Progenitor cell of endocrine pancreas (in vitro differentiated cells): ENCODE measurements around the gene ARHGAP15. TPM values are rescaled to one million over a fixed set of nuclear protein-coding genes. Genes with fewer than 3 reads are reported as not detected.

Source experiments
- DNase-seq: peaks from one replicate; pipeline ENCODE4 v3.0.0; 2021; ENCODE audit warnings: low spot score; ENCODE audit not compliant: unreplicated experiment
- H3K27ac Mint-ChIP-seq: 2 replicates; pipeline ENCODE4 v1.8.0; 2021; ENCODE audit warnings: mild to moderate bottlenecking, moderate library complexity, mixed read lengths
- H3K27me3 Mint-ChIP-seq: 2 replicates; pipeline ENCODE4 v1.8.0; 2021; ENCODE audit warnings: mixed read lengths
- H3K36me3 Mint-ChIP-seq: 2 replicates; pipeline ENCODE4 v1.8.0; 2022; ENCODE audit warnings: mixed read lengths; ENCODE audit not compliant: insufficient read depth
- H3K4me1 Mint-ChIP-seq: 2 replicates; pipeline ENCODE4 v1.8.0; 2021; ENCODE audit warnings: low read depth, mixed read lengths
- H3K4me3 Mint-ChIP-seq: 2 replicates; pipeline ENCODE4 v1.8.0; 2021; ENCODE audit warnings: low read depth, mild to moderate bottlenecking, moderate library complexity, mixed read lengths
- H3K9me3 Mint-ChIP-seq: 2 replicates; pipeline ENCODE4 v1.8.0; 2021; ENCODE audit warnings: low read depth, mixed read lengths
- total RNA-seq: library from RNA; stranded (reverse); gene quantifications from 2 replicates; pipeline ENCODE4 v1.2.1, GENCODE V29; 2021
- TF ChIP-seq, protein P1 (sequence below): fragments of 200-600 bp; sonication (generic); IDR thresholded peaks from one replicate; pipeline ENCODE4 v1.5.0; 2021; ENCODE audit warnings: antibody characterized with exemption, mild to moderate bottlenecking; ENCODE audit not compliant: unreplicated experiment

ARHGAP15 gene
- total RNA-seq, 1 donor from 2014 or later: not detected

DNA sequence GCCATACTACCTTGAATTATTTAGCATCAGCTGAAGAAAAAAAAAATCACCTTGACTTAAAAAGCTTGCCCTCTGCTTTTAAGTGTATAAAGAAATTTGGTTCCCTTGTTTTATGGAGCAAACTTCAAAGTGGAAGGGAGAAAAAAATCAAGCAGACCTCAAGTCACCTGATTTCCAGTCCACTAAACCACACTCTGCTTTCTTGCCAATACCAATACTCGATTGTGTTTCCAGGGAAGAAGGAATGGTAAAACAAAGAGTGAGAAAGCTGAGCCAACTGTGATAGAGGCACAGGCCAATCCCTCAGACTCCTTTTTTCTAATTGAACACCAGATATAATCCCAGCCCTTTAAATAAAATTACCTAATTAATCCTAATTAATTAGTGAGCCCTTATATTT is 587.3 kb downstream of the ARHGAP15 start:
- Mint-ChIP-seq H3K4me1 (peaks cover 3% of the 10 kb centered on the region), H3K27ac (no peak overlapping the region), H3K36me3 (no peaks in the 10 kb centered on the region), H3K4me3 (no peak overlapping the region), H3K27me3 (peaks cover 4% of the 10 kb centered on the region), H3K9me3 (peaks cover 15% of the 10 kb centered on the region)
- DNase-seq: no peak
- TF ChIP-seq, protein P1, sequence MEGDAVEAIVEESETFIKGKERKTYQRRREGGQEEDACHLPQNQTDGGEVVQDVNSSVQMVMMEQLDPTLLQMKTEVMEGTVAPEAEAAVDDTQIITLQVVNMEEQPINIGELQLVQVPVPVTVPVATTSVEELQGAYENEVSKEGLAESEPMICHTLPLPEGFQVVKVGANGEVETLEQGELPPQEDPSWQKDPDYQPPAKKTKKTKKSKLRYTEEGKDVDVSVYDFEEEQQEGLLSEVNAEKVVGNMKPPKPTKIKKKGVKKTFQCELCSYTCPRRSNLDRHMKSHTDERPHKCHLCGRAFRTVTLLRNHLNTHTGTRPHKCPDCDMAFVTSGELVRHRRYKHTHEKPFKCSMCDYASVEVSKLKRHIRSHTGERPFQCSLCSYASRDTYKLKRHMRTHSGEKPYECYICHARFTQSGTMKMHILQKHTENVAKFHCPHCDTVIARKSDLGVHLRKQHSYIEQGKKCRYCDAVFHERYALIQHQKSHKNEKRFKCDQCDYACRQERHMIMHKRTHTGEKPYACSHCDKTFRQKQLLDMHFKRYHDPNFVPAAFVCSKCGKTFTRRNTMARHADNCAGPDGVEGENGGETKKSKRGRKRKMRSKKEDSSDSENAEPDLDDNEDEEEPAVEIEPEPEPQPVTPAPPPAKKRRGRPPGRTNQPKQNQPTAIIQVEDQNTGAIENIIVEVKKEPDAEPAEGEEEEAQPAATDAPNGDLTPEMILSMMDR: no peak

- Mint-ChIP-seq H3K9me3 (peaks cover 10% of the 10 kb centered on the region), H3K4me3 (no peak overlapping the region), H3K36me3 (no peaks in the 10 kb centered on the region), H3K27me3 (peaks cover 4% of the 10 kb centered on the region), H3K4me1 (peaks cover 3% of the 10 kb centered on the region), H3K27ac (peak overlapping the region; percentile 55)
- no peak for DNase-seq
- TF ChIP-seq, protein P1: no peak
Observed at GRCh38 chr2:143717053-143717452, 587.8 kb downstream of the ARHGAP15 start.

- H3K27ac Mint-ChIP-seq: no peak overlapping the region
- H3K4me1 Mint-ChIP-seq: peaks cover 6% of the 10 kb centered on the region
- no peaks in the 10 kb centered on the region for H3K36me3 Mint-ChIP-seq
- peaks cover 6% of the 10 kb centered on the region for H3K9me3 Mint-ChIP-seq
- no peak overlapping the region for H3K4me3 Mint-ChIP-seq
- no peak for DNase-seq
- TF ChIP-seq, protein P1: no peak
- H3K27me3 Mint-ChIP-seq: peaks cover 8% of the 10 kb centered on the region
Observed at GRCh38 chr2:143717536-143718168, 588.4 kb downstream of the ARHGAP15 start.

DNA sequence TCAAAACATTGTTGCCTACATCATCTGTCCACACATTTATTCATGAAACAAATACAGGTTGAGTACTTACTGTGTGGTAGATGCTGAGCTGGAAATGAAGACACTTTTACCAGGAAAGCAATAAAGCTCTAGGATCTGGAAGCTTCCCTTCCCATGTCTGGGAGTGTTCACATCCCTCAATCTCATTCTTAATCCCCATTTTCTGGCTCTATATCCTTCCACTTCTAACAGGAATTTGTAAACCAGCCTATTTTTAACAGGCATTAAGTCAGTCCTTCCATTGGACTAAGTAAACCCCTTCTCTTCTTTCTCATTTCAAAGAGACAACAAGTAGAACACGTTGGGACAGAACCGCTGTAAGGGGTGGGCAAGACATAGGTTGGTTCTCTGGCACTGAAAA is 589.5 kb downstream of the ARHGAP15 start:
- Mint-ChIP-seq H3K27ac (no peak overlapping the region), H3K4me1 (peaks cover 6% of the 10 kb centered on the region), H3K36me3 (no peaks in the 10 kb centered on the region), H3K4me3 (no peak overlapping the region), H3K27me3 (peaks cover 11% of the 10 kb centered on the region), H3K9me3 (no peaks in the 10 kb centered on the region)
- DNase-seq: no peak
- TF ChIP-seq, protein P1: no peak

GRCh38 chr2:143719406-143719805 is 590.2 kb downstream of the ARHGAP15 start:
- TF ChIP-seq, protein P1: no peak
- no peak overlapping the region for H3K27ac Mint-ChIP-seq
- peaks cover 12% of the 10 kb centered on the region for H3K27me3 Mint-ChIP-seq
- DNase-seq: no peak
- no peaks in the 10 kb centered on the region for H3K9me3 Mint-ChIP-seq
- no peaks in the 10 kb centered on the region for H3K36me3 Mint-ChIP-seq
- H3K4me3 Mint-ChIP-seq: no peak overlapping the region
- peaks cover 7% of the 10 kb centered on the region for H3K4me1 Mint-ChIP-seq
